Glutamatergic neuron (in vitro differentiated cells): Measurements from ENCODE around the gene PPP2R2B. TPM values are rescaled to one million over a fixed set of nuclear protein-coding genes. Genes with fewer than 3 reads are reported as not detected.

Source experiments
- DNase-seq: peaks from one replicate; pipeline ENCODE4 v3.0.0; 2022
- H3K27ac Mint-ChIP-seq: one replicate; pipeline ENCODE4 v1.8.0; 2020; ENCODE audit warnings: mild to moderate bottlenecking, mixed read lengths, inconsistent platforms; ENCODE audit not compliant: unreplicated experiment
- H3K27me3 Mint-ChIP-seq: one replicate; pipeline ENCODE4 v1.8.0; 2020; ENCODE audit warnings: mild to moderate bottlenecking, moderate library complexity, mixed read lengths, inconsistent platforms; ENCODE audit not compliant: unreplicated experiment
- H3K36me3 Mint-ChIP-seq: one replicate; pipeline ENCODE4 v1.8.0; 2020; ENCODE audit warnings: mild to moderate bottlenecking, mixed read lengths, inconsistent platforms; ENCODE audit not compliant: unreplicated experiment
- H3K4me1 Mint-ChIP-seq: one replicate; pipeline ENCODE4 v1.8.0; 2020; ENCODE audit warnings: mild to moderate bottlenecking, low read depth, mixed read lengths, inconsistent platforms; ENCODE audit not compliant: unreplicated experiment
- H3K4me3 Mint-ChIP-seq: one replicate; pipeline ENCODE4 v1.8.0; 2020; ENCODE audit warnings: mild to moderate bottlenecking, mixed read lengths, inconsistent platforms; ENCODE audit not compliant: unreplicated experiment
- H3K9me3 Mint-ChIP-seq: one replicate; pipeline ENCODE4 v1.8.0; 2020; ENCODE audit warnings: mild to moderate bottlenecking, moderate library complexity, mixed read lengths, inconsistent platforms; ENCODE audit not compliant: unreplicated experiment
- total RNA-seq: library from RNA; stranded (reverse); fragmentation: NEBNext Ultra II Directional; extraction: Animal tissue kit (Norgen Biotek cat#: 25700); gene quantifications from one replicate; pipeline ENCODE4 v1.2.1, GENCODE V29; 2021; ENCODE audit not compliant: unreplicated experiment
- TF ChIP-seq, protein P1 (sequence below): fragments of 200-600 bp; sonication (generic); IDR thresholded peaks from one replicate; pipeline ENCODE4 v1.5.0; 2021; ENCODE audit not compliant: partially characterized antibody, unreplicated experiment

PPP2R2B gene
- total RNA-seq, 1 donor from 2014 or later, result 11.4 TPM

DNA sequence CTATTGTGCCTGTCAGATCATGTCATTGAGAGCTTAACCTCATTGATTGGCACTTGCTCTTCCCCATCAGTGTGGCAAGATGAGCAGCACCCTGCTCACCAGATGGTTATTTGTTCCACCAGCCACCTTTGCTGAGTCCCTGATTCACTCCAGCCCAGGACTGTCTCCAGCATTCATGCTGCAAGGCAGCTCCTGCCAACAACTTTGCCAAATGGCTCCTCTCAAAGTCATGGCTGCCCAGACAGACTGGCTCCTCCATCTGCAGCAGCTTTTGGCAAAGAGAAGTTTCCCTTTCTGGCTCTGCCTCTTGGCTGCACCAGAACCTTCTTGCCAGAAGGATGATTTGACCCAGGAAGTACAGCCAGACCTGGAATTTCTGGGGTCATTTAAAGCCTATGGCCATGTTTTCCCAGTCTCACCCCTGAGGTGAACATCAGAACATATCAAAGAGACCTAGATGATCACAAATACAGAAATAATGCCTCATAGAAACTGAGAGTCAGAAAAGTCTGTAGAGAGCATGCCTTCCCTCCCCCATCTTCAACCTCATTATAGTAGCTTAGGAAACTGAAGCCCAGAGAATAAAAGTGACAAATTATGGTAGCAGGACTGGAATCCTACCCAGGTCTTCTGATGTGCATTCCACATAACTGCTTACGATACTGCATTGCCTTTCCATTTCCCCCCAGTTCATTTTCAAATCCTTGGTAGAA lies 10.4 kb downstream of the PPP2R2B start:
- H3K27ac Mint-ChIP-seq, result no peak overlapping the region
- no peaks in the 10 kb centered on the region for H3K27me3 Mint-ChIP-seq

DNA sequence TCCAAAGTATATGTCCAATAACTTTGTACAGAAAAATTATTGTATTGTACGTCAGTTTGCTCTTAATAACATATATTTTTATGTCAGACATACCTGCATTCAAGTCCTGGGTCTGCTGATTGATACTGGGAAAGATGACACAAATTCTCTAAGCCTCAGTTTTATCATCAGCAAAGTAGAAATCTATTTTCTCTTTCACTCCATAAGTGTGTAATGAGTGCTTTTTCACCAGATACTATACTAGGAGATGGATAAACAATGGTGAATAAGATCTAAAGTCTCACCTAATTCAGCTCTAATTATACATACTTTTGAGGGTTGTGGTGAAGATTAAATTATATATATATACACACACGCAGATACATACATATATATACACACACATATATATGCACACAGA lies 12.3 kb downstream of the PPP2R2B start:
- no peaks in the 10 kb centered on the region for H3K36me3 Mint-ChIP-seq
- TF ChIP-seq, protein P1, sequence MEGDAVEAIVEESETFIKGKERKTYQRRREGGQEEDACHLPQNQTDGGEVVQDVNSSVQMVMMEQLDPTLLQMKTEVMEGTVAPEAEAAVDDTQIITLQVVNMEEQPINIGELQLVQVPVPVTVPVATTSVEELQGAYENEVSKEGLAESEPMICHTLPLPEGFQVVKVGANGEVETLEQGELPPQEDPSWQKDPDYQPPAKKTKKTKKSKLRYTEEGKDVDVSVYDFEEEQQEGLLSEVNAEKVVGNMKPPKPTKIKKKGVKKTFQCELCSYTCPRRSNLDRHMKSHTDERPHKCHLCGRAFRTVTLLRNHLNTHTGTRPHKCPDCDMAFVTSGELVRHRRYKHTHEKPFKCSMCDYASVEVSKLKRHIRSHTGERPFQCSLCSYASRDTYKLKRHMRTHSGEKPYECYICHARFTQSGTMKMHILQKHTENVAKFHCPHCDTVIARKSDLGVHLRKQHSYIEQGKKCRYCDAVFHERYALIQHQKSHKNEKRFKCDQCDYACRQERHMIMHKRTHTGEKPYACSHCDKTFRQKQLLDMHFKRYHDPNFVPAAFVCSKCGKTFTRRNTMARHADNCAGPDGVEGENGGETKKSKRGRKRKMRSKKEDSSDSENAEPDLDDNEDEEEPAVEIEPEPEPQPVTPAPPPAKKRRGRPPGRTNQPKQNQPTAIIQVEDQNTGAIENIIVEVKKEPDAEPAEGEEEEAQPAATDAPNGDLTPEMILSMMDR, result no peak
- H3K4me1 Mint-ChIP-seq, result peaks cover 3% of the 10 kb centered on the region
- H3K4me3 Mint-ChIP-seq, result no peak overlapping the region
- H3K9me3 Mint-ChIP-seq, result no peaks in the 10 kb centered on the region
- no peak for DNase-seq
- H3K27me3 Mint-ChIP-seq, result peaks cover 1% of the 10 kb centered on the region
- no peak overlapping the region for H3K27ac Mint-ChIP-seq

More for the DNA sequence above, 10.4 kb downstream of the PPP2R2B start:
- Mint-ChIP-seq H3K4me3 (no peak overlapping the region), H3K4me1 (peaks cover 8% of the 10 kb centered on the region), H3K9me3 (no peaks in the 10 kb centered on the region), H3K36me3 (no peaks in the 10 kb centered on the region)
- DNase-seq, result no peak
- TF ChIP-seq, protein P1, result no peak

DNA sequence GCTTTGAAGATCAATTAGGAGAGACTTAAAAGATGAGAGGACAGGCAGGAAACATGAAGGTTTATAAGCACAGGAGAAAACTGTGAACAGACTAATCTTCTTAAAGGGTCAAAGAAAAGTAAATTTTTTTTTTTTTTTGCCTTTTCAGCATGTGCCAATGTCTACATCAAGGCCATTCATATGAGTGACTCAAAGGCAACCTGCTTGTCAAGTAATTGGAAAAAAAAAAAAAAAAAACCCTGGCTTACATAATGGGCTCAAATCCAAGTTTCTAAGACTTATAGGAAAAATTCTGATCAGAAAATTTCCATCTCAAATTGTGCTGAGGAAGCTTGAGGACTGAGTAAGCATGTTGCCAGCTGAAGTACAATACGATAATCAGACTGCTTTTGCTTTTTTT lies 15.9 kb downstream of the PPP2R2B start:
- no peak overlapping the region for H3K27ac Mint-ChIP-seq
- H3K4me3 Mint-ChIP-seq, result no peak overlapping the region
- no peak for DNase-seq
- no peaks in the 10 kb centered on the region for H3K36me3 Mint-ChIP-seq
- no peaks in the 10 kb centered on the region for H3K4me1 Mint-ChIP-seq
- TF ChIP-seq, protein P1, result no peak
- peaks cover 1% of the 10 kb centered on the region for H3K27me3 Mint-ChIP-seq
- no peaks in the 10 kb centered on the region for H3K9me3 Mint-ChIP-seq

DNA sequence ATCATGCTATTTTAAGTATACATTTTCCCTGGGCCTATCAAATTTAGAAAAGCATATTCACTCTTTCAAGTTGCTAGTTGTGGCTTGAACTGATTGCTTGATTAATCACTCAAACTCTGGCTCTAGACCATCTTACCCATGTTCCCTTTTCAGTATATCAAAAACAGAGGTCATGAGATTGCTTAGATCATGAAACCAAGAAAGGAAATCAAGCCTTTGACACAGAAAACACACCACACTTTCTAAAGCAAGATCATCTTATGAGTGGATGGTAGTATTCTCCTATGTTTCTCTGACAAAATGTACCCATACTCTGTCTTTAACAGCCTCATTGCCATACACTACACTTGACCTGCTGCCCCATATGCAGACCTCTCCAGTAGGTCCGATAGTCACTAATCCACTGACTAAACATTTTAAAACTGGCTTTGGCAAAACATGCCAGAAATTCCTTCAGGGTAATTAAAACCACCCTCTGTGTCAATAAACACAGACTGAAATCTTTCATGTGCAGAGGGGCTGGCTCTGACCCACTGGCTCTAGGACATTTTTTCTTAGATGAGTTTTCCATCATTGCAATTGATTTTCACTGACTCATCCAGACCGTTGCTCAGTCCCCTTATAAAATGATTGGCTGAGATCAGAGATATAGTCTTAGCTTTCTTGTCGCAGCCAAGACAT lies 18.2 kb downstream of the PPP2R2B start:
- TF ChIP-seq, protein P1, result no peak
- no peak overlapping the region for H3K27ac Mint-ChIP-seq
- H3K36me3 Mint-ChIP-seq, result no peaks in the 10 kb centered on the region
- no peaks in the 10 kb centered on the region for H3K4me1 Mint-ChIP-seq
- no peak for DNase-seq
- H3K27me3 Mint-ChIP-seq, result peaks cover 1% of the 10 kb centered on the region
- H3K9me3 Mint-ChIP-seq, result no peaks in the 10 kb centered on the region
- no peak overlapping the region for H3K4me3 Mint-ChIP-seq

DNA sequence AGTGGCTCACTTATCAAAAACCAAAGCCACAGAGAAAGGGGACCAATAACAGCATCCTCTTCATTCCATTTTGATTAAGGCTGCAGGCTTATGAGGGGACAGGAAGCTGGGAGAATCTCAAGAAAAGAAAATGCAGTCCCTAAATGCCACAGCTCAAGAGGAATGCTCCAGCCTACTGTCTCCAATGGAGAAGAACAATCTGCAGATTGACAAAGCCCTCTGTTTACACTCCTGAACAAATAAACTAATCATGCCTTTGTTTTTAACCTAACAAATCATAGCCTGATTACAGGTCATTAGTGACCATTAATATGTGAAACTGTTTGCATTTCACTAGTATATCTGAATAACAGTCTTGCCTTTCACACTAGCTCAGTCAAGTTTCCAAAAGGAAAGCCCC lies 26.5 kb downstream of the PPP2R2B start:
- Mint-ChIP-seq H3K36me3 (no peaks in the 10 kb centered on the region), H3K4me1 (no peaks in the 10 kb centered on the region), H3K27ac (no peak overlapping the region), H3K27me3 (no peaks in the 10 kb centered on the region), H3K4me3 (no peak overlapping the region), H3K9me3 (no peaks in the 10 kb centered on the region)
- no peak for DNase-seq
- TF ChIP-seq, protein P1, result no peak
